HCT116 (cell line): ENCODE data around the gene CCDC74B.

Source experiments
- CEBPB ChIP-seq: IDR thresholded peaks from 2 replicates; pipeline ENCODE4 v1.6.1; 2012; ENCODE audit warnings: low read depth
- CTCF ChIP-seq, 3 experiments: fragments of 200-600 bp in 1 of 3; sonication (generic) in 1 of 3; IDR thresholded peaks in 2 of 3; conservative IDR thresholded peaks in 1 of 3; 2 replicates each; pipeline ENCODE4 v1.5.1; 2012 to 2017; ENCODE audit warnings: low read depth in 2 of 3, low read length in 2 of 3, antibody characterized with exemption in 1 of 3, borderline replicate concordance in 1 of 3, control low read depth in 1 of 3, mild to moderate bottlenecking in 1 of 3, mixed read lengths in 1 of 3, mixed run types in 1 of 3, moderate library complexity in 1 of 3; ENCODE audit not compliant: insufficient read depth in 1 of 3
- EZH2 ChIP-seq: fragments of 200-600 bp; sonication (generic); IDR thresholded peaks from 2 replicates; pipeline ENCODE4 v1.6.1; 2017; ENCODE audit warnings: antibody characterized with exemption, mixed run types
- JUND ChIP-seq: IDR thresholded peaks from 2 replicates; pipeline ENCODE4 v1.6.1; 2012
- MAX ChIP-seq: IDR thresholded peaks from 2 replicates; pipeline ENCODE4 v1.6.1; 2012
- POLR2A ChIP-seq: IDR thresholded peaks from 2 replicates; pipeline ENCODE4 v1.7.0; 2011; ENCODE audit warnings: borderline replicate concordance; ENCODE audit not compliant: insufficient read depth, insufficient read length; ENCODE audit errors: extremely low read depth
- POLR2AphosphoS5 ChIP-seq: IDR thresholded peaks from 2 replicates; pipeline ENCODE4 v1.6.1; 2011; ENCODE audit warnings: mild to moderate bottlenecking, low read depth, low read length, moderate library complexity
- RAD21 ChIP-seq: IDR thresholded peaks from 2 replicates; pipeline ENCODE4 v1.6.1; 2012; ENCODE audit warnings: low read depth, mild to moderate bottlenecking
- SP1 ChIP-seq: IDR thresholded peaks from 2 replicates; pipeline ENCODE4 v1.6.1; 2012; ENCODE audit warnings: low read depth
- SRF ChIP-seq: IDR thresholded peaks from 2 replicates; pipeline ENCODE4 v1.6.1; 2012; ENCODE audit warnings: low read depth
- ZNF274 ChIP-seq: fragments of 200-500 bp; sonication (Bioruptor generic); IDR thresholded peaks from 2 replicates; pipeline ENCODE4 v1.6.1; 2014; ENCODE audit warnings: mild to moderate bottlenecking, low read depth, low read length, inconsistent platforms

- TF ChIP-seq CTCF (IDR thresholded peaks at IDR 0.05 in 2 of 3, conservative IDR thresholded peaks at IDR 0.05 in 1 of 3; ENCODE audit: borderline replicate concordance in 1 of 3, insufficient read depth in 1 of 3, low read depth in 2 of 3, low read length in 2 of 3): no peak
- no peak for TF ChIP-seq RAD21
- no peak for TF ChIP-seq ZNF274
- no peak for TF ChIP-seq POLR2A
- TF ChIP-seq MAX: no peak
- TF ChIP-seq SP1: no peak
- TF ChIP-seq SRF: no peak
- TF ChIP-seq JUND: no peak
- no peak for TF ChIP-seq EZH2
- TF ChIP-seq POLR2AphosphoS5: no peak
- TF ChIP-seq CEBPB: no peak
These were observed 13.7 kb upstream of the CCDC74B start for GRCh38 chr2:130158631-130159030.
